ENCODE data around the gene KDM2B.

GRCh38 chr12:121446750-121447149 lies 134.1 kb downstream of the KDM2B start:
- TF ChIP-seq CTCF (IDR thresholded peaks at IDR 0.05; ENCODE audit: low read length) (no peak), EZH2 (optimal IDR thresholded peaks at IDR 0.05; ENCODE audit: low read depth, low read length) (no peak), EZH2phosphoT487 (IDR thresholded peaks at IDR 0.05; ENCODE audit: low read length) (no peak)

Data from MM.1S (cell line).